Measurements from ENCODE around the gene FOLR1. TPM values are rescaled to one million over a fixed set of nuclear protein-coding genes. Genes with fewer than 3 reads are reported as not detected.
A peak's percentile ranks its signal among the peaks of the same experiment; 100 is the strongest.
"Not testable (repeated sequence)": the region's sequence is repeated elsewhere in the genome, so short reads cannot be mapped to it uniquely, and the experiment has no call there.

Gene FOLR1
- total RNA-seq, 1 donor from 2014 or later: 0.32 TPM

GRCh38 chr11:72180892-72181552 lies 10.9 kb upstream of the FOLR1 start:
- not testable (repeated sequence) for DNase-seq (ENCODE audit: low spot score)

- DNase-seq (ENCODE audit: low spot score): peak; percentile 45
These were observed 10.4 kb upstream of the FOLR1 start for GRCh38 chr11:72181553-72181958.

- DNase-seq (ENCODE audit: low spot score): no peak
These were observed 3.7 kb upstream of the FOLR1 start for GRCh38 chr11:72188267-72188666.

- no peak for DNase-seq (ENCODE audit: low spot score)
These were observed 2.3 kb upstream of the FOLR1 start for GRCh38 chr11:72189455-72190250.

GRCh38 chr11:72190631-72191071 lies 1.3 kb upstream of the FOLR1 start:
- peak; percentile 53 for DNase-seq (ENCODE audit: low spot score)

GRCh38 chr11:72195518-72196270 lies 3.8 kb downstream of the FOLR1 start:
- DNase-seq (ENCODE audit: low spot score): peak; percentile 64

GRCh38 chr11:72201445-72201844 lies 9.5 kb downstream of the FOLR1 start:
- DNase-seq (ENCODE audit: low spot score): not testable (repeated sequence)

- peak; percentile 51 for DNase-seq (ENCODE audit: low spot score)
These were observed 10.6 kb downstream of the FOLR1 start for GRCh38 chr11:72202571-72202970.

GRCh38 chr11:72203163-72203562 lies 11.2 kb downstream of the FOLR1 start:
- peak; percentile 2 for DNase-seq (ENCODE audit: low spot score)

- DNase-seq (ENCODE audit: low spot score): no peak
These were observed 12.9 kb downstream of the FOLR1 start for GRCh38 chr11:72204886-72205285.

GRCh38 chr11:72206794-72207193 lies 14.9 kb downstream of the FOLR1 start:
- peak; percentile 22 for DNase-seq (ENCODE audit: low spot score)

GRCh38 chr11:72208281-72208680 lies 16.3 kb downstream of the FOLR1 start:
- DNase-seq (ENCODE audit: low spot score): no peak

- DNase-seq (ENCODE audit: low spot score): peak; percentile 16
These were observed 17.2 kb downstream of the FOLR1 start for GRCh38 chr11:72209101-72209500.

GRCh38 chr11:72216638-72217037 lies 24.7 kb downstream of the FOLR1 start, which contains the start of gene FOLR2:
TSS of gene FOLR2 (plus strand) at chr11:72216794. CDS start at chr11:72218585, 1,791 bp downstream.
- DNase-seq (ENCODE audit: low spot score): peak; percentile 45

- DNase-seq (ENCODE audit: low spot score): peak; percentile 22
These were observed 25.9 kb downstream of the FOLR1 start for GRCh38 chr11:72217841-72218240.

GRCh38 chr11:72218251-72218745 lies 26.4 kb downstream of the FOLR1 start:
- peak; percentile 8 for DNase-seq (ENCODE audit: low spot score)

- DNase-seq (ENCODE audit: low spot score): peak; percentile 59
These were observed 28.9 kb downstream of the FOLR1 start for GRCh38 chr11:72220696-72221363.

- peak; percentile 78 for DNase-seq (ENCODE audit: low spot score)
These were observed 29.6 kb downstream of the FOLR1 start for GRCh38 chr11:72221386-72222075.

GRCh38 chr11:72222106-72222891 lies 30.4 kb downstream of the FOLR1 start:
- peak; percentile 81 for DNase-seq (ENCODE audit: low spot score)
